ENCODE measurements around the gene RAB8B.

The RAB8B gene

GRCh38 chr15:63156086-63156710 is 33.2 kb upstream of the RAB8B start:
- TF ChIP-seq CTCF (IDR thresholded peaks at IDR 0.05; ENCODE audit: insufficient read depth, low read depth, low read length, missing control alignments), result no peak
- H3K4me3 ChIP-seq (ENCODE audit: low read length), result peak overlapping the region; percentile 81
- DNase-seq (ENCODE audit: low read depth), result no peak

GRCh38 chr15:63156755-63157117 is 32.7 kb upstream of the RAB8B start:
- H3K4me3 ChIP-seq (ENCODE audit: low read length), result peak overlapping the region; percentile 81
- no peak for TF ChIP-seq CTCF (IDR thresholded peaks at IDR 0.05; ENCODE audit: insufficient read depth, low read depth, low read length, missing control alignments)
- peak; percentile 34 for DNase-seq (ENCODE audit: low read depth)

- TF ChIP-seq CTCF (IDR thresholded peaks at IDR 0.05; ENCODE audit: insufficient read depth, low read depth, low read length, missing control alignments), result no peak
- peak within 1 kb of the TSS; percentile 81 for H3K4me3 ChIP-seq (ENCODE audit: low read length)
- peak; percentile 94 for DNase-seq (ENCODE audit: low read depth)
These were observed 32.1 kb upstream of the RAB8B start, which contains the start of gene RPS27L for GRCh38 chr15:63157118-63157843. Gene RPS27L (minus strand): TSS chr15:63157477. CDS start chr15:63157405, 72 bp downstream.

- DNase-seq (ENCODE audit: low read depth), result peak; percentile 52
- TF ChIP-seq CTCF (IDR thresholded peaks at IDR 0.05; ENCODE audit: insufficient read depth, low read depth, low read length, missing control alignments), result no peak
- peak overlapping the region; percentile 81 for H3K4me3 ChIP-seq (ENCODE audit: low read length)
These were observed 31.4 kb upstream of the RAB8B start for GRCh38 chr15:63157891-63158431.

- no peak for TF ChIP-seq CTCF (IDR thresholded peaks at IDR 0.05; ENCODE audit: insufficient read depth, low read depth, low read length, missing control alignments)
- H3K4me3 ChIP-seq (ENCODE audit: low read length), result no peak overlapping the region
- no peak for DNase-seq (ENCODE audit: low read depth)
These were observed 28.8 kb upstream of the RAB8B start for GRCh38 chr15:63160638-63161037.

- no peak overlapping the region for H3K4me3 ChIP-seq (ENCODE audit: low read length)
- DNase-seq (ENCODE audit: low read depth), result no peak
- TF ChIP-seq CTCF (IDR thresholded peaks at IDR 0.05; ENCODE audit: insufficient read depth, low read depth, low read length, missing control alignments), result no peak
These were observed 26.2 kb upstream of the RAB8B start for GRCh38 chr15:63163217-63163616.

Measured in epithelial cell of esophagus (primary cell).